SIG-M5 treated with dmso at 0.1 percent for 504 hours (cell line): Measurements from ENCODE around the gene USP15.
"Not testable (repeated sequence)": the region's sequence is repeated elsewhere in the genome, so short reads cannot be mapped to it uniquely, and the experiment has no call there.

Experiments used
- DNase-seq: peaks from one replicate; lab custom pipeline; 2025; ENCODE audit not compliant: unreplicated experiment; lab: John Stamatoyannopoulos, UW

Gene USP15

GRCh38 chr12:62438098-62438692 lies 178.0 kb downstream of the USP15 start:
- DNase-seq = peak; percentile 55

- no peak for DNase-seq
Observed at GRCh38 chr12:62446754-62447452, 186.7 kb downstream of the USP15 start.

GRCh38 chr12:62448436-62448835 lies 188.2 kb downstream of the USP15 start:
- DNase-seq = no peak

GRCh38 chr12:62455429-62455828 lies 195.2 kb downstream of the USP15 start:
- DNase-seq = not testable (repeated sequence)

GRCh38 chr12:62458626-62459025 lies 198.4 kb downstream of the USP15 start:
- DNase-seq = no peak

GRCh38 chr12:62459976-62460375 lies 199.8 kb downstream of the USP15 start:
- no peak for DNase-seq

DNA sequence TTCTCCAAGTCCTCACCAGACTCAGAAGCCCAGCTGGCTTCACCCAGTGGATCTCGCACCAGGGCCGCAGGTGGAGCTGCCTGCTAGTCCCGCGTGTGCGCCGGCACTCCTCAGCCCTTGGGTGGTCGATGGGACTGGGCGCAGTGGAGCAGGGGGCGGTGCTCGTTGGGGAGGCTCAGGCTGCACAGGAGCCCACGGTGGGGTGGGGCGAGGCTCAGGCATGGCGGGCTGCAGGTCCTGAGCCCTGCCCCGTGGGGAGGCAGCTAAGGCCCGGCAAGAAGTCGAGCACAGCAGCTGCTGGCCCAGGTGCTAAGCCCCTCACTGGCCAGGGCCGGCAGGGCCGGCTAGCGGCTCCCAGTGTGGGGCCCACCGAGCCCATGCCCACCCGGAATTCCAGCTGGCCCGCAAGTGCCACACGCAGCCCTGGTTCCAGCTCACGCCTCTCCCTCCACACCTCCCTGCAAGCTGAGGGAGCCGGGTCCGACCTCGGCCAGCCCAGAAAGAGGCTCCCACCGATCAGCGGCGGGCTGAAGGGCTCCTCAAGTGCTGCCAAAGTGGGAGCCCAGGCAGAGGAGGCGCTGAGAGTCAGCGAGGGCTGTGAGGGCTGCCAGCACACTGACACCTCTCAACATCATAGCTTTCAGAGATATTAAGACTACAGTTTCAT lies 201.1 kb downstream of the USP15 start:
- DNase-seq = not testable (repeated sequence)

GRCh38 chr12:62463252-62463651 lies 203.0 kb downstream of the USP15 start:
- not testable (repeated sequence) for DNase-seq
